Kidney (tissue), 22 donors: ENCODE results near the gene CDR2L. TPM values are rescaled to one million over a fixed set of nuclear protein-coding genes. Genes with fewer than 3 reads are reported as not detected.

Source experiments
- DNase-seq, 5 donors: peaks; one replicate each; pipeline ENCODE4 v3.0.0-alpha.2; 2013 to 2020
- FAIRE-seq: peaks from 2 replicates; lab custom pipeline; 2012; peaks lifted over from hg19 to GRCh38; lab: Jason Lieb, UNC
- H3K27ac ChIP-seq, 2 donors: one replicate each; pipeline ENCODE4 v1.7.0; 2013; ENCODE audit warnings: low read depth in 2 of 2, low read length in 2 of 2, inconsistent platforms in 1 of 2
- H3K27me3 ChIP-seq: one replicate; pipeline ENCODE4 v1.7.1; 2013; ENCODE audit warnings: low read length, inconsistent platforms; ENCODE audit not compliant: control insufficient read depth, insufficient read depth
- H3K36me3 ChIP-seq, 3 donors: one replicate each; pipeline versions ENCODE4 v1.7.0 to v1.7.1; 2013; ENCODE audit warnings: low read length in 3 of 3, control low read depth in 1 of 3, inconsistent platforms in 1 of 3; ENCODE audit not compliant: insufficient read depth in 3 of 3, control insufficient read depth in 2 of 3
- H3K4me1 ChIP-seq, 3 donors: one replicate each; pipeline versions ENCODE4 v1.7.0 to v1.7.1; 2013; ENCODE audit warnings: low read length in 3 of 3, inconsistent platforms in 1 of 3, low read depth in 1 of 3; ENCODE audit not compliant: control insufficient read depth in 2 of 3, insufficient read depth in 2 of 3
- H3K4me3 ChIP-seq, 3 donors: one replicate each; pipeline versions ENCODE4 v1.7.0 to v1.8.1; 2013; ENCODE audit warnings: low read length in 3 of 3, control low read depth in 1 of 3, inconsistent platforms in 1 of 3
- H3K9ac ChIP-seq, 3 donors: one replicate each; pipeline versions ENCODE4 v1.7.0 to v1.7.1; 2013; ENCODE audit warnings: low read length in 3 of 3, control low read depth in 1 of 3, inconsistent platforms in 1 of 3
- H3K9me3 ChIP-seq, 3 donors: one replicate each; pipeline versions ENCODE4 v1.7.0 to v1.7.1; 2013; ENCODE audit warnings: low read length in 3 of 3, control low read depth in 1 of 3, inconsistent platforms in 1 of 3; ENCODE audit not compliant: control insufficient read depth in 2 of 3, insufficient read depth in 1 of 3
- intact Hi-C: fragments of 100-400 bp; cut with DNase I; formaldehyde crosslinking; loops from one replicate; pipeline ENCODE4 v1.11.1; 2022
- long read RNA-seq, 10 donors: library from polyadenylated mRNA in 1 of 10; unstranded in 1 of 10; transcript quantifications; one replicate each; pipeline ENCODE4 v2.0.0 and lab custom pipeline, GENCODE V29; 2021 to 2026
- polyA plus RNA-seq: library from polyadenylated mRNA; stranded (reverse); fragments of 350-450 nt; fragmentation: Illumina TruSeq; extraction: RNeasy Lipid Tissue Mini Kit (QIAGEN cat#74804); gene quantifications from one replicate; pipeline ENCODE4 v1.2.3, GENCODE V29; 2014; ENCODE audit warnings: low read depth, low replicate concordance; ENCODE audit not compliant: insufficient read depth
- total RNA-seq: library from RNA; stranded (reverse); fragmentation: NEBNext Ultra II Directional; extraction: Animal tissue kit (Norgen Biotek cat#: 25700); gene quantifications from one replicate; pipeline ENCODE4 v1.2.1, GENCODE V29; 2021
- TF ChIP-seq, protein P1 (sequence below): IDR thresholded peaks from 3 replicates; pipeline ENCODE4 v1.5.1; 2012; ENCODE audit warnings: mild to moderate bottlenecking, moderate library complexity, borderline replicate concordance; ENCODE audit not compliant: insufficient read depth; ENCODE audit errors: extremely low read depth
- donor health status: control.
- donor health status: control.
- donor health status: control.
- donor health status: control.
- donor health status: control.
- donor health status: DM: yes; HTN: yes; CAD: no.
- donor health status: Normal renal cell carcinoma (clear cell type).

The CDR2L gene
- total RNA-seq (29.3 TPM), polyA plus RNA-seq (12.5 TPM)
- long read RNA-seq, donor 1, partial matches to known transcripts = 0 of 3 reads
- long read RNA-seq, donor 1, other reads (novel, unspliced or antisense) = 0 of 3 reads
- long read RNA-seq, donor 2, partial matches to known transcripts = 0 of 2 reads
- long read RNA-seq, donor 2, other reads (novel, unspliced or antisense) = 0 of 2 reads
- long read RNA-seq, donor 3 = 0 reads
- long read RNA-seq, donor 4, partial matches to known transcripts = 19 of 20 reads
- long read RNA-seq, donor 4, other reads (novel, unspliced or antisense) = 0 of 20 reads
- long read RNA-seq, donor 5 = 0 reads
- long read RNA-seq, donor 6, partial matches to known transcripts = 8 of 9 reads
- long read RNA-seq, donor 6, other reads (novel, unspliced or antisense) = 0 of 9 reads
- long read RNA-seq, donor 7, partial matches to known transcripts = 0 of 36 reads
- long read RNA-seq, donor 7, other reads (novel, unspliced or antisense) = 32 of 36 reads
- long read RNA-seq, donor 8, partial matches to known transcripts = 0 of 3 reads
- long read RNA-seq, donor 8, other reads (novel, unspliced or antisense) = 0 of 3 reads
- long read RNA-seq, donor 9, partial matches to known transcripts = 6 of 7 reads
- long read RNA-seq, donor 9, other reads (novel, unspliced or antisense) = 0 of 7 reads
- long read RNA-seq, donor 10, partial matches to known transcripts = 0 of 2 reads
- long read RNA-seq, donor 10, other reads (novel, unspliced or antisense) = 0 of 2 reads

DNA sequence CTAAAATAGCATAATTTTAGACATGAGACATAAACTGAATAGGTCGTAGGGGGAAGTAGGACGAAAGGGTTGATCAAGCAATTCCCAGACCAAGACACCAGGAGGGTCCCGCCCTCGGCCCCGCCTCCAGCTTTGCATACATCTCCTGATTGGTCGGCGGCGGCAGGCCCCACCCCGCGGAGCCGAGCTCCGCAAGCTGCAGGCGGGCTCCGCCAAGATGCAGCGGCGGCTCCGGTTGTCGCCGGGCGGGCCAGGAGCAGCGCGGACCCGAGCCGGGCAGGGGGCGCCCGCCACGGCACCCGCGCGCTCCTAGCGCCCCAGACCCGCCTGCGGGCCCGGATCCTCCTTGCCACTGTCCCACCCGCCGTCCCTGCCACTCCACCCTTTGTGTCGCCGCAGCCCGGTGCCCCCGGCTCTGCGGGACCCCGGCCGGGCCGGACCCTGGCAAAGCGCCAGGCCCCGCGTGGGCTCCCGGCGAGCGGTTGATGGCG lies at the start of gene CDR2L:
TSS of gene CDR2L (plus strand) at position 215 of the 491 bp plus-strand sequence. CDS start 412 bp downstream, outside the sequence.
- H3K9me3 ChIP-seq = no peaks in the 10 kb centered on the region
- intact Hi-C loops = no loop called here
- H3K9ac ChIP-seq = peak within 1 kb of the TSS; percentile 54 to 92 (median 81)
- no peaks in the 10 kb centered on the region for H3K36me3 ChIP-seq
- TF ChIP-seq, protein P1, sequence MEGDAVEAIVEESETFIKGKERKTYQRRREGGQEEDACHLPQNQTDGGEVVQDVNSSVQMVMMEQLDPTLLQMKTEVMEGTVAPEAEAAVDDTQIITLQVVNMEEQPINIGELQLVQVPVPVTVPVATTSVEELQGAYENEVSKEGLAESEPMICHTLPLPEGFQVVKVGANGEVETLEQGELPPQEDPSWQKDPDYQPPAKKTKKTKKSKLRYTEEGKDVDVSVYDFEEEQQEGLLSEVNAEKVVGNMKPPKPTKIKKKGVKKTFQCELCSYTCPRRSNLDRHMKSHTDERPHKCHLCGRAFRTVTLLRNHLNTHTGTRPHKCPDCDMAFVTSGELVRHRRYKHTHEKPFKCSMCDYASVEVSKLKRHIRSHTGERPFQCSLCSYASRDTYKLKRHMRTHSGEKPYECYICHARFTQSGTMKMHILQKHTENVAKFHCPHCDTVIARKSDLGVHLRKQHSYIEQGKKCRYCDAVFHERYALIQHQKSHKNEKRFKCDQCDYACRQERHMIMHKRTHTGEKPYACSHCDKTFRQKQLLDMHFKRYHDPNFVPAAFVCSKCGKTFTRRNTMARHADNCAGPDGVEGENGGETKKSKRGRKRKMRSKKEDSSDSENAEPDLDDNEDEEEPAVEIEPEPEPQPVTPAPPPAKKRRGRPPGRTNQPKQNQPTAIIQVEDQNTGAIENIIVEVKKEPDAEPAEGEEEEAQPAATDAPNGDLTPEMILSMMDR = no peak
- no peaks in the 10 kb centered on the region for H3K27me3 ChIP-seq
- DNase-seq (peak; percentile 97 to 99 (median 97)), FAIRE-seq (no peak)
- H3K4me1 ChIP-seq = peaks cover 3 to 22% (median 14%) of the 10 kb centered on the region in 3 donors
- H3K4me3 ChIP-seq = peak within 1 kb of the TSS; percentile 67 to 80 (median 74)
- peak within 1 kb of the TSS; percentile 95 to 96 for H3K27ac ChIP-seq

DNA sequence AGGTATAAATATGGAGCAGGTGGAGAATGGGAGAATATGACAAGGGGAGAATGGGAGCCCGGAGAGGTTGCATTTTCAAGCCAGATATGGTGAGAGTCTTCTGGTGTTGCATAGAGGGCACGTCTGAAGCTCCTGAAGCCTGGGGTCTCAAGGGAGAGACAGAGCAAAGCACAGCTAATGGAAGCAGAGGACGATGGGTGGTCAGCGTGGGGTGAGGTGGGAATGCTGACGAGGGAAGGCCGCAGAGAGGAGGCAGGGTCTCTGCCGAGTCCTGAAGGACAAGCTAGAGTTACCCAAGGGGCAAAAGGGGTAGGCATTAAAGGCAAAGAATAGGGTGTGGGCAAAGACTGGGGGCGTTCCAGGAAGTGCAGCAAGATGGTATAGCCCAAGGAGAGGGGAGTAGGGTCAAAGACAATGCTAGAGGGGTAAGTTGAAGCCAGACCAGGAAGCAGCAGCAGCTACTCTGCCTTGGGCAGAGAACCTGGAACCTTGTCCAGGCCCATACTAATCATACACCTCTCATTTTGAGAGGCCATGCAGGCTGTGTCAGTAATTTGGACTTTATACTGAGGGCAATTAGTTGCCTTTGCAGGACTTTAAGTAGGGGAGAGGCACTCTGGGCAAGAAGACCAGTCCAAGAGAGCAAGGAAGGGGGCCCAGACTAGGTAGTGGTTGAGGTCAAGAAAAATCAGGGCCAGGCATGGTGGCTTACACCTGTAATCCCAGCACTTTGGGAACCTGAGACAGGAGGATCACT lies 49.1 kb upstream of the CDR2L start:
- Histone ChIP-seq H3K27me3 (peaks cover 22% of the 10 kb centered on the region), H3K27ac (no peak overlapping the region), H3K36me3 (no peaks in the 10 kb centered on the region), H3K9me3 (no peaks in the 10 kb centered on the region), H3K4me1 (no peaks in the 10 kb centered on the region), H3K9ac (no peak overlapping the region), H3K4me3 (no peak overlapping the region)
- no peak for DNase-seq
- TF ChIP-seq, protein P1 = no peak
- intact Hi-C loops = no loop called here
- FAIRE-seq = no peak

DNA sequence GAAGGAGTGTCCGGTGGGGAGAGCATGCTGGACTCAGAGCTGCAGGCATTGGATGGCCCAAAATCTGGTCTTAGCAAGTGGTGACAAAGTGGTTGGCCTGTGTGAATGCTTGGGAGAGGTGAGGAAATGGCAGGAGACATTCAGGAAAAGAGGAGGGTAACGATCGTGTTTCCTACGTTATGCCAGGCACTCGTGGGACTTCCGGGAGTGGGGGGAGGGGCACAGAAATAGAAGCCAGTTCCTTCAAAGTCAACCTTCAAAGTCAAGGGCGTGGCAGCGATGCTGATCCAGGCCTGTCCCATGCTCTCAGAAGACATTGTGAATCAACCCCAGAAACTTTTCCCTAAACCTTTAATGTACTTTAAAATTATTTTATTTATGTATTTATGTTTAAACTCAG lies 47.9 kb upstream of the CDR2L start:
- intact Hi-C loops = no loop called here
- Histone ChIP-seq H3K9ac (no peak overlapping the region), H3K9me3 (no peaks in the 10 kb centered on the region), H3K27me3 (peaks cover 20% of the 10 kb centered on the region), H3K4me1 (no peaks in the 10 kb centered on the region), H3K27ac (no peak overlapping the region), H3K4me3 (no peak overlapping the region), H3K36me3 (no peaks in the 10 kb centered on the region)
- FAIRE-seq (no peak), DNase-seq (no peak)
- TF ChIP-seq, protein P1 = no peak
